Stimulated activated CD8-positive, alpha-beta memory T cell treated with anti-CD3 and anti-CD28 coated beads, Interleukin-4, amount 100 ng/mL, for 48 hours (primary cell): Measurements from ENCODE around the gene CALML3.

Source experiments
- DNase-seq: peaks from one replicate; pipeline ENCODE4 v3.0.0-alpha.2; 2020

CALML3 gene

GRCh38 chr10:5573968-5574641 lies 49.3 kb downstream of the CALML3 start:
- no peak for DNase-seq

GRCh38 chr10:5574642-5575131 lies 49.9 kb downstream of the CALML3 start:
- DNase-seq = no peak

- no peak for DNase-seq
Measured at GRCh38 chr10:5575144-5575481, 50.4 kb downstream of the CALML3 start.

- DNase-seq = no peak
Measured at GRCh38 chr10:5575482-5576153, 50.9 kb downstream of the CALML3 start.

- DNase-seq = no peak
Measured at GRCh38 chr10:5576154-5576748, 51.5 kb downstream of the CALML3 start.
